Activated T-cell treated with anti-CD3 and anti-CD28 coated beads, Interleukin-2, amount 50 U/mL, for 4 hours (primary cell): ENCODE data around the gene HCK. TPM values are rescaled to one million over a fixed set of nuclear protein-coding genes. Genes with fewer than 3 reads are reported as not detected.
"Not testable (repeated sequence)": the region's sequence is repeated elsewhere in the genome, so short reads cannot be mapped to it uniquely, and the experiment has no call there.

Experiments used
- ATAC-seq, 2 donors: fragments of 200-7000 bp; cut with Tn5 transposase; one replicate each; pipeline ENCODE4 v1.10.0; 2021
- DNase-seq: peaks from one replicate; pipeline ENCODE4 v3.0.0-alpha.2; 2020
- H3K27me3 Mint-ChIP-seq: one replicate; pipeline ENCODE4 v1.8.0; 2021; ENCODE audit warnings: low read depth, mixed read lengths
- H3K36me3 Mint-ChIP-seq: one replicate; pipeline ENCODE4 v1.8.0; 2022; ENCODE audit warnings: mixed read lengths; ENCODE audit not compliant: insufficient read depth
- H3K4me1 Mint-ChIP-seq: one replicate; pipeline ENCODE4 v1.8.0; 2021; ENCODE audit warnings: low read depth, mixed read lengths
- H3K4me3 Mint-ChIP-seq: one replicate; pipeline ENCODE4 v1.8.0; 2021; ENCODE audit warnings: mild to moderate bottlenecking, moderate library complexity, mixed read lengths
- H3K9me3 Mint-ChIP-seq: one replicate; pipeline ENCODE4 v1.8.0; 2021; ENCODE audit warnings: mixed read lengths
- total RNA-seq, 3 donors: library from RNA; stranded (reverse); gene quantifications; one replicate each; pipeline ENCODE4 v1.2.1, GENCODE V29; 2021

Gene HCK
- total RNA-seq, 3 donors from 2014 or later, result 0.13 to 0.46 TPM; not detected in 1

DNA sequence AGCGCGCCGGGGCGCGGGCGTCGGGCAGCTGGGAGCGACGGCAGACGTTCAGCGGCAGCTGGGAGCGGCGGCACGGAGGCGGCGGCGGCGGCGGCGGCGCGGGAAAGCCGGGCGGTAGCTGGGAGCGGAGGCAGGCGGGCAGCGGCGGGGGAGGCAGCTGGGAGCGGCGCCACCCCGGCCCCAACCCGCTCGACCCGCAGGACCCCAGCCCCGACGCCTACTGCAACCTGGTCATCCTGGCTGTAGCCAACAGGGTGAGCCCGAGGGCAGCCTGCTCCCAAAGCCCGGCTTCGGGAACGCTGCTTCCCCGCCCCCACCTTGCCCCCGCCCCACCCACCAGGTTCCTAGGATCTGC is 32.9 kb upstream of the HCK start:
- no peaks in the 10 kb centered on the region for H3K36me3 Mint-ChIP-seq
- DNase-seq (no peak), ATAC-seq (peak in 1 of 2 donors; percentile 45)
- H3K4me3 Mint-ChIP-seq, result peak overlapping the region; percentile 79
- peaks cover 84% of the 10 kb centered on the region for H3K27me3 Mint-ChIP-seq
- peaks cover 21% of the 10 kb centered on the region for H3K4me1 Mint-ChIP-seq
- H3K9me3 Mint-ChIP-seq, result no peaks in the 10 kb centered on the region

DNA sequence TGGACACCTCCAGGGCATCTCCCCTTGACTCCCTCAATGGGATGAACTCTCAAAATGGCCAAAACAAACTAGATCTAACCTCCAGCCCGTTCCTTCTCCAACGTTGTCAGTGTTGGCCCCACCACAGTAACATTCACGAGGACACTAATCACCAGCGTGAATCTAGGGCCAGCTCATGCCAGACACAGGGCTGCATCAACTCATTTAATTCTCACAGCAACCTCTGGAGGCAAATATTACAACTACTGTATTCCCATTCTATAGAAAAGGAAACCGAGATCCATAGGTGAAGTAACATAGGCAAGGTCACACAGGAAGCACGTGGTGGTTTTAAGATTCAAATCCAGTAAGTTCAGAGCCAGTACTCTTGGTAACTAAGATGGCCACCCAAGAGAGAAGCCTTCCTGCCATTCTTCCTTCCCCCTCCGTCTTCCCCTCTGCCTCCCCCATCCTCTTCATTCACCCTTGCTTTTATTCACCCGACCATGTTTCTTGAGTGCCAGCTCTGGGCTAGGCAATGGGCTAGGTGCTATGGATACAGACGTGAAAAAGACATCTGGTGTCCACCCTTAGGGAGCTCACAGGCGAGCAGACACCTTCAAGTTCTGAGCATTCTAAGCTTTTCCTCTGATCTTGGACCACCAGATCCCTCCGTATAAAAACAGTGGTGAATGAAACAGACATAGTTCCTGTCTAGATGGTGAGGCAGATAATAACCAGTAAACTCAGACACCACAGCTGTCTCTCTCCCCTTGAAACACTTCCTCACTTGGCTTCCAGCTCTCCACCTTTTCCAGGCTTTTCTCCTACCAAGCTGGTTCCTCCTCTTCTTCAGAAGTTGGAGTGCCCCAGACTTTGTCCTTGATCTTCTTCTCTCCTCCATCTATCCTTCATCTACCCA is 32.2 kb upstream of the HCK start:
- H3K4me1 Mint-ChIP-seq, result peaks cover 21% of the 10 kb centered on the region
- H3K9me3 Mint-ChIP-seq, result no peaks in the 10 kb centered on the region
- DNase-seq (no peak), ATAC-seq (no peak)
- H3K27me3 Mint-ChIP-seq, result peaks cover 80% of the 10 kb centered on the region
- no peaks in the 10 kb centered on the region for H3K36me3 Mint-ChIP-seq
- peak overlapping the region; percentile 79 for H3K4me3 Mint-ChIP-seq

DNA sequence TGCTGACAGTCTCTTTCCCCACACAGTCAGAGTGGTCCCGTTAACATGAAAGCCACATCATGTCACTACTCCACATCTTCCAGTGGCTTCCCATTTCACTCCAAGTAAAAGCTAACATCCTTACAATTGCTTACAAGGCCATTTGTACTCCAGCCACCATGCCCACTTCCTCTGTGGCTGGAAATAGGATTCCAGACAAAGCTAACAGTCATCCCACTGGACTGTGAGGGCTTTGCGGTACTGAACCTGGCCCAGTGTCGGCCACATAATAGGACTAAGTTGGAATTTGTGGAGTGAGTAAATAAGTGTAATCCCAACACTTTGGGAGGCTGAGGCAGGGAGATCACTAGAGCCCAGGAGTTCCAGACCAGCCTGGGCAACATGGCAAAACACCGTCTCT is 31.0 kb upstream of the HCK start:
- no peak for DNase-seq
- Mint-ChIP-seq H3K27me3 (peaks cover 75% of the 10 kb centered on the region), H3K4me1 (peaks cover 21% of the 10 kb centered on the region), H3K4me3 (no peak overlapping the region), H3K36me3 (no peaks in the 10 kb centered on the region), H3K9me3 (no peaks in the 10 kb centered on the region)
- no peak for ATAC-seq

- ATAC-seq (no peak), DNase-seq (no peak)
- Mint-ChIP-seq H3K9me3 (no peaks in the 10 kb centered on the region), H3K36me3 (no peaks in the 10 kb centered on the region), H3K27me3 (peaks cover 52% of the 10 kb centered on the region), H3K4me1 (peaks cover 7% of the 10 kb centered on the region), H3K4me3 (no peak overlapping the region)
Measured at GRCh38 chr20:32024683-32025295, 27.3 kb upstream of the HCK start.

- Mint-ChIP-seq H3K9me3 (no peaks in the 10 kb centered on the region), H3K27me3 (peaks cover 29% of the 10 kb centered on the region), H3K4me1 (no peaks in the 10 kb centered on the region), H3K4me3 (no peak overlapping the region), H3K36me3 (no peaks in the 10 kb centered on the region)
- DNase-seq (no peak), ATAC-seq (no peak)
Measured at GRCh38 chr20:32027643-32028042, 24.4 kb upstream of the HCK start.

DNA sequence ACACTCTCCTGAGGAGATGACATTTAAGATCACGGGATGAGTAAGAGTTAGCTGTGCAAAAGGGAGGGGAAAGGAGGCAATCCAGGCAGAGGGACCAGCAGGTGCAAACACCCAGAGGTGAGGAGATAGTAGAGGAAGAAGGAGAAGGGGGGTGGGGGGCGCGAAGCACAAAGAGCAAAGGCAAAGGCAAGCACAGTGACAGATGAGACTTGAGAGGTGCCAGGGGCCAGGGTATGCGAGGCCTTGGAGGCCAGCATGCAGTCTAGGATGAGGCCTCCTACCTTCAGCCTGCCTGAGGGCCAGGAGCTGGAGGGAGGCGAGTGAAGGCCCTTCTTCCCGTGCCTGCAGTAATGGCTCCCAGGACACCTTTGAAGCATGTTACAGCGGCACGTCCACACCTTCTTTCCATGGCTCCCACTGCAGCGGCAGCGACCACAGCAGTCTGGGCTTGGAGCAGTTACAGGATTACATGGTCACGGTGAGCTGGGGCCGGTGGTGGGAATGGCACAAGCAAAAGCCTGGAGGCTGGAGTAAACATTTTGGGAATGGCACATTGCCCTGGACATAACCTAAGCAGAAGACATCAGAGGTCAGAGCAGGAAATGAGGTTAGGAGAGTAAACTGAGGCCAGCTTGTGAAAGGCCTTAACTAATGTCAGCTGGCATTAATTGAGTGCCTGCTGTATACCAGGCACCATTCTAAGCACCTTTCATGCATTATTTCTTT is 23.2 kb upstream of the HCK start:
- no peak for ATAC-seq
- Mint-ChIP-seq H3K9me3 (no peaks in the 10 kb centered on the region), H3K27me3 (peaks cover 26% of the 10 kb centered on the region), H3K36me3 (no peaks in the 10 kb centered on the region), H3K4me1 (no peaks in the 10 kb centered on the region), H3K4me3 (no peak overlapping the region)
- no peak for DNase-seq

DNA sequence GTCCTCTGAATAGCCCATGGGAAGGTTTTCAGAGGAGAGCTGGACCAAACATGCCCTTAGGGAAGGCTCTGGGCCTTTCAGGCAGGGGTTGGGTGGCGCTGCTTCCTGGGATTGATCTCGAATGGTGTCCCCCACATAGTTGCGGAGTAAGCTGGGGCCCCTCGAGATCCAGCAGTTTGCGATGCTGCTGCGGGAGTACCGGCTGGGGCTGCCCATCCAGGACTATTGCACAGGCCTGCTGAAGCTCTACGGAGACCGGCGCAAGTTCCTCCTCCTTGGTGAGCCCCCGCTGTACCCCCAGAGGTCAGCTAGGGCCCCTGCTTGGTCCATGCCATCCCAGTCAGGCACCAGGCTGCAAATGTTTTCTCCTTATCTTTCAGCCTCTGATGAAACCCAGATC is 22.5 kb upstream of the HCK start:
- Mint-ChIP-seq H3K27me3 (peaks cover 25% of the 10 kb centered on the region), H3K9me3 (no peaks in the 10 kb centered on the region), H3K4me3 (no peak overlapping the region), H3K4me1 (no peaks in the 10 kb centered on the region), H3K36me3 (no peaks in the 10 kb centered on the region)
- no peak for ATAC-seq
- no peak for DNase-seq

GRCh38 chr20:32031007-32031958 is 20.8 kb upstream of the HCK start:
- ATAC-seq, result peak; percentile 73 to 79
- Mint-ChIP-seq H3K4me3 (peak overlapping the region; percentile 37), H3K4me1 (no peaks in the 10 kb centered on the region), H3K36me3 (no peaks in the 10 kb centered on the region), H3K27me3 (peaks cover 33% of the 10 kb centered on the region), H3K9me3 (no peaks in the 10 kb centered on the region)
- DNase-seq, result peak; percentile 47

- Mint-ChIP-seq H3K9me3 (no peaks in the 10 kb centered on the region), H3K4me3 (no peak overlapping the region), H3K27me3 (peaks cover 43% of the 10 kb centered on the region), H3K4me1 (no peaks in the 10 kb centered on the region), H3K36me3 (no peaks in the 10 kb centered on the region)
- DNase-seq (no peak), ATAC-seq (no peak)
Measured at GRCh38 chr20:32033316-32033715, 18.7 kb upstream of the HCK start.

- H3K27me3 Mint-ChIP-seq, result peaks cover 43% of the 10 kb centered on the region
- not testable (repeated sequence) for H3K4me1 Mint-ChIP-seq, DNase-seq, H3K4me3 Mint-ChIP-seq, H3K36me3 Mint-ChIP-seq, H3K9me3 Mint-ChIP-seq, ATAC-seq
Measured at GRCh38 chr20:32033721-32034120, 18.3 kb upstream of the HCK start.

GRCh38 chr20:32034581-32035425 is 17.2 kb upstream of the HCK start:
- no peak overlapping the region for H3K4me3 Mint-ChIP-seq
- no peak for ATAC-seq

DNA sequence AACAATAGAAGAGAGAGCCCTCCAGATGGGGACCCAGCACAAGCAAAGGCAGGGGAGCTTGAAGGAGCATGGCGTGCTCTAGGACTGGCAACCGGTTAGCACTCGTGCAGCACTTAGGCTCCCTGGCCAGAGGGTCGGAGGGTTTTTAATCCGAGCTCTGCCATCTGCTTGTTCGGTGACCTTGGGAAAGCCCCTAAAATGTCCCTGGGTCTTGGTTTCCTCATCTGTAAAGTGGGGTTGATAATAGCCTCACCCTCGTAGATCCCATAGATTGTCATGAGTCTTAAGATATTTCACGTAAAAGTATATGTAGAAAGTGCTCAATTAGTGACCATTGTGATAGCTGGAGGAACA is 16.6 kb upstream of the HCK start:
- DNase-seq, result no peak
- Mint-ChIP-seq H3K27me3 (peaks cover 48% of the 10 kb centered on the region), H3K36me3 (no peaks in the 10 kb centered on the region), H3K4me3 (no peak overlapping the region), H3K4me1 (no peaks in the 10 kb centered on the region), H3K9me3 (no peaks in the 10 kb centered on the region)
- ATAC-seq, result no peak

More at GRCh38 chr20:32034581-32035425, 17.2 kb upstream of the HCK start:
- Mint-ChIP-seq H3K9me3 (no peaks in the 10 kb centered on the region), H3K36me3 (no peaks in the 10 kb centered on the region), H3K27me3 (peaks cover 48% of the 10 kb centered on the region), H3K4me1 (no peaks in the 10 kb centered on the region)
- no peak for DNase-seq

DNA sequence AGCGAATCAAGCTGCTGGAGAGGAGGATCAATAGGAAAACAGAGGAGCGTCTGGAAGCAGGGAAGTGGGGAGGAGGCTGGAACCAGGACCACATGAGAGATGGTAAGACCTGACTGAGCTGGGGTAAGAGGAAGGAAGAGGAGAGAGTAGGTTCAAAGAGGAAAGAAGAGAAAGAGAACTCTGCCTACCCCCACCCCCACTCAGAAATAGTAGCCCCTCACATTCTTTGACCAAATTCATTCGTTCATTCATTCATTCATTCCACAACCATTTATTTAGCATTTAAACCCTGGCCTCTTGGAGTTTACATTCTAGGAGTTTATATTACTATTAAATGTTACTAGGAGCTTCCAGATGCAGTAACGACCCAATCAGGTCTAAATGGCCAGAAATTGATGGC is 15.8 kb upstream of the HCK start:
- Mint-ChIP-seq H3K36me3 (no peaks in the 10 kb centered on the region), H3K4me3 (no peak overlapping the region), H3K27me3 (peaks cover 54% of the 10 kb centered on the region), H3K4me1 (no peaks in the 10 kb centered on the region), H3K9me3 (no peaks in the 10 kb centered on the region)
- ATAC-seq (no peak), DNase-seq (no peak)
